Measurements from ENCODE around the gene DNM3.

DNA sequence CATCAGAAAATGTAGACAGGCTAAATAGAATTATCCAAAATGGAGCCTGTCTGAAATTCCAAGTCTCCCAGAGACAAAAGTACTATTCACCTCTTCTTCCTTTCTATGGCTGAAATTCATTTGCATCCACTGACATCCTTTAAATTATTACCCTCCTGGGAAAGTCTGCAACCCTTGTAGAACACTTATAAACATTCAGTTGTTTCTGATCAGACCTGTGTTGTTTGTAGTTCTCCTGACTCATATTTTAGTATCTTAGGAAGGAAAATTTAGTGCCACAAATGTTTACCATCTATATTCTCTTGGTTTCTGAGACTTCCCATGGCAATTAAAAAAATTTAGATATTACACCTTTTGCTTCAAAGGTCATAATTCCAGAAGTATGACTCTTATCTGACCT, 509.6 kb downstream of the DNM3 start:
- TF ChIP-seq CTCF (IDR thresholded peaks at IDR 0.05) (no peak), POLR2A (IDR thresholded peaks at IDR 0.05) (no peak)

Measured in lower leg skin (tissue), 3 donors.